ENCODE results near the gene KPNA6. TPM values are rescaled to one million over a fixed set of nuclear protein-coding genes. Genes with fewer than 3 reads are reported as not detected.
A peak's percentile ranks its signal among the peaks of the same experiment; 100 is the strongest.
"Not testable (repeated sequence)": the region's sequence is repeated elsewhere in the genome, so short reads cannot be mapped to it uniquely, and the experiment has no call there.

The KPNA6 gene
- total RNA-seq (10 to 100 TPM; 59.5 to 66.4 TPM), polyA plus RNA-seq (10 to 100 TPM; 26.5 to 31.9 (median 28.3) TPM), total RNA-seq (105 to 156 (median 125) reads per million in 6 experiments)

DNA sequence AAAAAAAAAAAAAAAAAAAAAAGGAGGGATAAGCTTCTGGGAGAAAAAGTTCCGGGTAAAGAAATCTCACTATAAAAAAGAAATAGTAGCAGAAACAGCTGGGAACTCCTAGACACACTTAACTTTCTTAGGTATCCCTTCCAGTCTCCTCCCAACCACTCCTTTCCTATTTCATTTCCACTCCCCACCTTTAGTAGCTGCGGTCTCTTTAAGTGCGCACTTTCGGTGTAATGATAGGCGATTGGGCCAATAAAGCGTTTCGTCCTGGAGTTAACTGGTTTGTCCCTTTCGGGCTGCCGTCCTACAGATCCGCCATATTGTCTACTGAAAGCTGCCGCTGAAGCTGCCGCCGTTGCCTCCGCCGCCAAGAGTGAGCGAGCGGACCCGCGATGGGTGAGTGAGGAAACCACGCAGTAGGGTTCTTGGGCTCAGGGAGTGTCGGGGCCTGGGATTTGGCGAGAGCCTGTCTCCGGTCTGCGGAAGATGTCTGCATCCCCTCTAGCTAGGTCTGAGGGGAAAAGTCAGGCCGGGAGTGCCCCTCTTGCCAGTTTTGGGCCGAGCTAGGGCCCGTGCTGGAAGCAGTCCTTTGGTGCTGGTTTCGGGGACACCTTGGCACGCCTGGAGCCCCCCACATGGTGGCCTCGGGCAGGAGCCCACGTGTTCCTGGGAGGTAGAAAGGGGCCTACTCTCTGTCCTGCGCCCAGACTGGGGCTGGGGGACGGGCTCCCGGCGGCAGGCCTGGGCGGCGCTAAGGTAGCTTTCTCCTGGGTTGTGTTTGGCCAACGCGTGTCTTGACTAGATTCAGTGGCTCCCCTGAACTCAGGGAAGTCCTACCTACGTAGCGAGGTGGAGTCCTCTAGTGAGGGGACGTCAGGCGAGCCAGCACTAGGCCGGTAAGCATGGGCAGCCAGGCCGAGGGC, at the start of gene KPNA6:
KPNA6 (plus strand) TSS at position 315 of the 920 bp plus-strand sequence; CDS start at position 390, 75 bp downstream.
- H3K27ac Mint-ChIP-seq = peak within 1 kb of the TSS; percentile 95 to 99 (median 99)
- DNase-seq = peak; percentile 76 to 97 (median 92)
- peak; percentile 82 to 87 for ATAC-seq
- H3K4me1 Mint-ChIP-seq = peaks cover 14 to 53% (median 44%) of the 10 kb centered on the region in 4 donors
- H3K9me3 Mint-ChIP-seq = no peaks in the 10 kb centered on the region
- POLR2A ChIA-PET = interaction anchor here (0.6 to 6.2 kb wide), 40 partner anchors 10 to 1364 kb away, joined by 3 to 80 read pairs (median 4); partner anchors contain the start of genes BSDC1, IQCC, KHDRBS1 and LCK
- no peaks in the 10 kb centered on the region for H3K27me3 Mint-ChIP-seq
- peak within 1 kb of the TSS; percentile 96 to 100 (median 100) for H3K4me3 Mint-ChIP-seq
- H3K36me3 Mint-ChIP-seq = no peaks in the 10 kb centered on the region

DNA sequence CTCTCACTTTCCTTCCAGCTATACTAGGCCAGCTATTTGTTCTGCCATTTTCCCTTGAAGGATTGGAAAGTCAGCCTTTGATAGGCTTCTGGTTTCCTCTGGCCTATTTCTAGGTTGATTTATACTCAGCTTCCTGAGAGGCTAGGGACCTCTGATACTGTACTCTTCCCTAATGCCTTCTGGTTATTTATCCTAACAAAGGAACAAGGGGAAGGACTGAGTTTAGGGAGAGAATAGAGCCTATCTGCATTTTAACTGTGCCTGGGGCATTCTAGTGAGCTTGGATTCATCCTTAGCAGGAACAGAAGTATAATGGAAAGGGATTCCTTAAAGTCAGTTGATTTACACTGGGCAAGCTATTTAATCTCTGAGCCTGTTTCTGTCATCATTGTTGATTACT, 46.9 kb upstream of the KPNA6 start:
- Mint-ChIP-seq H3K36me3 (peaks cover 0 to 51% (median 4%) of the 10 kb centered on the region in 3 donors), H3K27ac (peak overlapping the region; percentile 33 to 88 (median 70)), H3K9me3 (no peaks in the 10 kb centered on the region), H3K4me1 (peaks cover 2 to 13% (median 2%) of the 10 kb centered on the region in 4 donors), H3K4me3 (no peak overlapping the region), H3K27me3 (no peaks in the 10 kb centered on the region)
- POLR2A ChIA-PET = interaction anchor here (0.6 to 3.2 kb wide), 4 partner anchors 10 to 741 kb away, joined by 4 to 11 read pairs (median 6); partner anchors contain the start of genes MARCKSL1 and TMEM39B
- ATAC-seq (no peak), DNase-seq (no peak)

DNA sequence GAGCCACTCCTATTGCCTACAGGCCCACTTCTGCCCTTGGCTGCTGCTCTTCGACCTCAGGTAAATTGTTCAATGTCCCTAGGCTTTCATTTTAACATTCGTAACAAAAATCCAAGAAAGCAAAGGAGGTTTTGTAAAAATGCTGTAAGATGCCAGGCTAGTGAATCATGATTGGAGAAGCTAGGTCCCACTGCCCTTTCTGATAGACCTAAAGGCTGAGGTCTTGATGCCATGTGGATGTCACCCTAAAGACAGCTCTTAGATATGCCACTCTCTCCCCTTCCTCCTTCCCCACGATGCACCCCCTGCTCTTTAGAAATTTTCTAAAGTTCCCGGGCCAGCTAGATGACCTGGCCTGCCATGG, 45.0 kb upstream of the KPNA6 start:
- Mint-ChIP-seq H3K9me3 (no peaks in the 10 kb centered on the region), H3K27me3 (no peaks in the 10 kb centered on the region), H3K4me3 (no peak overlapping the region), H3K36me3 (peaks cover 0 to 40% (median 4%) of the 10 kb centered on the region in 3 donors), H3K4me1 (peaks cover 3 to 21% (median 13%) of the 10 kb centered on the region in 4 donors), H3K27ac (peak overlapping the region in 9 of 10 donors; percentile 10 to 77 (median 47))
- DNase-seq (no peak), ATAC-seq (no peak)
- POLR2A ChIA-PET = interaction anchor here (1.0 to 3.2 kb wide), 3 partner anchors 9 to 50 kb away, joined by 3 to 11 read pairs (median 3); partner anchors contain the start of genes KPNA6 and TMEM39B

DNA sequence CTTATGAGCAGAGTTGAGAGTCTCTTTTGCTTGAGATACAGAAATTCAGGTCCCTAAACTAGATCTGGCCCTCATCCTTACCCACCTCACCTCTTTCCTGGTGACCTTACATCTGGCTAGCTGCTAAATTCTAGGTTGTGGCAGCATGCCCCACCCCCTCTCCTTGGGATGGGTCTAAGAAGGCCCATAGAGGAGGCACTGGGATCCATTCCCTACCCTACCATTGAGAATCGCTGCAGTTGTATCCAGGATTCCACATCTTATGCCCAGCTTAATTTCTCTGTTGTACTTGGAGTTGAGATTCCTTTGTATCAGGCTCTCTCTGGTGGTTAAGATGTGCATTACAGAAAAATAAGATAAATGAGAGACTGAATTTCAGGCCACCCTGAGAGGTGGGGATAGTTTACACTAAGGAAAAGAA, 44.6 kb upstream of the KPNA6 start:
- POLR2A ChIA-PET = interaction anchor here (0.6 to 3.2 kb wide), 4 partner anchors 9 to 174 kb away, joined by 3 to 11 read pairs (median 4); partner anchors contain the start of genes KPNA6 and TMEM39B
- peaks cover 0 to 36% (median 3%) of the 10 kb centered on the region in 3 donors for H3K36me3 Mint-ChIP-seq
- peaks cover 3 to 21% (median 13%) of the 10 kb centered on the region in 4 donors for H3K4me1 Mint-ChIP-seq
- peak overlapping the region in 9 of 10 donors; percentile 32 to 88 (median 70) for H3K27ac Mint-ChIP-seq
- peak in 3 of 10 donors; percentile 36 to 43 (median 38) for DNase-seq
- H3K27me3 Mint-ChIP-seq = no peaks in the 10 kb centered on the region
- H3K4me3 Mint-ChIP-seq = no peak overlapping the region
- no peaks in the 10 kb centered on the region for H3K9me3 Mint-ChIP-seq
- ATAC-seq = peak; percentile 60 to 62

DNA sequence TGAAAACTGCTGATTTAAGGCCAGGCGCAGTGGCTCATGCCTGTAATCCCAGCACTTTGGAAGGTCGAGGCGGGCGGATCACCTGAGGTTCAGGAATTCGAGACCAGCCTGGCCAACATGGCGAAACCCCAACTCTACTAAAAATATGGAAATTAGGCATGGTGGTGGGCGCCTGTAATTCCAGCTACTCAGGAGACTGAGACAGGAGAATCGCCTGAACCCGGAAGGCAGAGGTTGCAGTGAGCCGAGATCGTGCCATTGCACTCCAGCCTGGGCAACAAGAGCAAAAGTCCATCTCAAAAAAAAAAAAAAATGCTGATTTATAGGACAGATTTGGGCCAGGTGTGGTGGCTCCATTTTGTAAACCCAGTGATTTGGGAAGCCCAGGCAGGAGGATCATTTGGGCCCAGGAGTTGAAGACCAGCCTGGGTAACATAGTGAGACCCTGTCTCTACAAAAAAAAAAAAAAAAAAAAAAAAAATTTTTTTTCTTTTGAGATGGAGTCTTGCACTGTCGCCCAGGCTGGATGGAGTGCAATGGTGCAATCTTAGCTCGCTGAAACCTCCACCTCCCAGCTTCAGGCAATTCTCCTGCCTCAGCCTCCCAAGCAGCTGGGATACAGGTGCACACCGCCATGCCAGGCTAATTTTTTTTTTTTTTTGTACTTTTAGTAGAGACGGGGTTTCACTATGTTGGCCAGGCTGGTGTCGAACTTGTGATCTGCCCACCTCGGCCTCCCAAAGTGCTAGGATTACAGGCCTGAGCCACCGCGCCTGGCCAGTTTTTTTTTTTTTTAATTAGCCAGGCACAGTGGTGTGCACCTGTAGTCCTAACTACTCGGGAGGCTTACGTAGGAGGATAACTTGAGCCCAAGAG, 42.0 kb upstream of the KPNA6 start:
- POLR2A ChIA-PET = interaction anchor here (0.7 kb wide), 2 partner anchors 91 to 252 kb away, joined by 3 read pairs; no protein-coding TSS in a partner anchor
- not testable (repeated sequence) for DNase-seq, H3K27me3 Mint-ChIP-seq, H3K4me3 Mint-ChIP-seq, H3K9me3 Mint-ChIP-seq
- Mint-ChIP-seq H3K36me3 (peaks cover 0 to 11% (median 2%) of the 10 kb centered on the region in 3 donors), H3K4me1 (peaks cover 8 to 21% (median 17%) of the 10 kb centered on the region in 4 donors), H3K27ac (peak overlapping the region in 6 of 10 donors; percentile 14 to 32 (median 25))
- ATAC-seq = peak in 1 of 2 donors; percentile 9

DNA sequence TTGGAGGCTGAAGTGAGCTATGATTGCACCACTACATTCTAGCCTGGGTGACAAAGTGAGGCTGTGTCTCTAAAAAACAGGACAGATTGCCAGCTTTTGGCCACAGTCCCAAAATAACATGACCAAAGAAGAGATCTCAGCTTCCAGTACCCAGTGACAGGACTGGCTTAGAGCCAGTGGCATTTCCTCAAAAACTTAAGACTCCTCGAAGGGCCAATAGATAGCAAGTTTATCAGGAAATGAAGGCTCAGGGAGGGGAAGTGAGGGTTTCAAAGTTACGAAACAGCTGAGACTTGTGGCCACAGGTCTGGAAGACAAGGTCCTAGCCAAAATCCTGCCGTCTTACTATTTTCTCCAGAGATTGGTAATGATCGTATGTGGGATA, 41.4 kb upstream of the KPNA6 start:
- POLR2A ChIA-PET = interaction anchor here (0.7 to 1.0 kb wide), 3 partner anchors 92 to 252 kb away, joined by 3 read pairs; no protein-coding TSS in a partner anchor
- Mint-ChIP-seq H3K4me3 (no peak overlapping the region), H3K27ac (peak overlapping the region in 8 of 10 donors; percentile 6 to 72 (median 29)), H3K36me3 (peaks cover 0 to 4% (median 0%) of the 10 kb centered on the region in 3 donors), H3K9me3 (no peaks in the 10 kb centered on the region), H3K27me3 (no peaks in the 10 kb centered on the region), H3K4me1 (peaks cover 8 to 21% (median 17%) of the 10 kb centered on the region in 4 donors)
- peak; percentile 48 to 51 for ATAC-seq
- DNase-seq = peak in 1 of 10 donors; percentile 4

DNA sequence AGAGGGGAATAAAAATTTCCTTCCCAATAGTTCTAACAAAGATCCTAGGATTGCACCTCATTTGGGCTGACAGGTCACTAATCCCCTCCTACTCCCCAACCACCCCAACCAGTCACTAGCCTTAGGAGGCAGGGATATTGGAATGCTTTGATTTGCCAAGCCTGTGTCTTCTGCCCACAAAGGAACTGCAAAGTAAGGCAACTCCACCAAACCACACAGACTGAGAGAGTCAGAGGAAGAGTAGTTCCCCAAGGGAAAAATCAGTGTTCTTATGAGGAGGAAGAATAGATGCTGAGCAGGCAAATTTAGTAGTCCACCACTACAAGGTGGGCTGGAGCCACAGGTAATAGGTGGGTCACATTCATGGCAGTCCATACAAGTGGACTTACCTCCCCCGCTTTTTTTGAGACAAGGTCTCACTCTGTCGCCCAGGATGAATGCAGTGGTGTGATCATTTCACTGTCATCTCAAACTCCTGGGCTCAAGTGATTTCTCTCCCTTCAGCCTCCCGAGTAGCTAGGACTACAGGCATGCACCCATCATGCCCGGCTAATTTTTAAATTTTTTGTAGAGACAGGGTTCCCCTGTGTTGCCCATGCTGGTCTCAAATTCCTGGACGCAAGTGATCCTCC, 38.8 kb upstream of the KPNA6 start:
- POLR2A ChIA-PET = interaction anchor here (0.7 kb wide), 2 partner anchors 25 to 38 kb away, joined by 3 to 5 read pairs; no protein-coding TSS in a partner anchor
- Mint-ChIP-seq H3K36me3 (no peaks in the 10 kb centered on the region), H3K27me3 (no peaks in the 10 kb centered on the region)

DNA sequence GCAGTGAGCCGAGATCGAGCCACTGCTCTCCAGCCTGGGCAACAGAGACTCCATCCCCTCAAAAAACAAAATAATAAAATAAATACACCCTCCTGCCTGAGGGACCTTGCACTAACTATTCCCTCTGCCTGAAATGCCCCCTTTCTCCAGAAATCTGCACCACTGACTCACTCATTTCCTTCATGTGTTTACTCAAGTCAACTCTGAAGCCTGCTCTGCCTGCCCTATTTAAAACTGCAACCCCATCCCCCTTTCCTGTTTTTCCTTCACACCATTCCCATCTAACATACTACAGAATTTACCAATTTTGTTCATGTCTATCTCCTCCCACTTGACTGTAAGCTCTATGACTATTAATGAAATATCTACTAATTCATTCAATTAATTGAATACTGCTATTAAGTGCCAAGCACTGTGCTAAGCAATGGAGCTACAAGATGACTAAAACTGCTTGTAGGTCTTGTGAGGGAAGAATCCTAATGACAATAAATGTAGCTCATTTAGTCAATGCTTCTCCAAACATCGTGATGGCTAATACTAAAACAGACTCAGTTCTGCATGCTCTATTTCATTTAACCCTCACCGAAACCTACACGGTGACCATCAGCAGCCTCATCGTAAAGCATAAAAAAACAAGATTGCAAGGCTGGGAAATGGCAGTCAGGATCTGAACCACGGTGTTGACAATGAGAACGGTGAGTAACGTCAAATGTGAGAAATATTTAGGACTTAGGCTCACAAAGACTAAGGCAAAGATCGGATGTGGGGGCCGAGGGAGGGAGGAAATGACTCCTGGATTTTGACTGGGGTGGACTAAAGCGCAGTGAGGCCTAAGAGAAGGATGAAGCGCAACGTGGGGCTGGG, 35.9 kb upstream of the KPNA6 start:
- Mint-ChIP-seq H3K9me3 (no peaks in the 10 kb centered on the region), H3K27me3 (no peaks in the 10 kb centered on the region), H3K36me3 (peaks cover 0 to 16% (median 0%) of the 10 kb centered on the region in 3 donors), H3K27ac (peak overlapping the region; percentile 74 to 98 (median 94)), H3K4me1 (peaks cover 24 to 39% (median 35%) of the 10 kb centered on the region in 4 donors), H3K4me3 (peak overlapping the region; percentile 87 to 99 (median 95))
- POLR2A ChIA-PET = interaction anchor here (0.5 to 5.1 kb wide), 24 partner anchors 10 to 579 kb away, joined by 3 to 80 read pairs (median 6); partner anchors contain the start of genes BSDC1, HDAC1, KHDRBS1 and KPNA6
- DNase-seq (no peak), ATAC-seq (no peak)

More for the DNA sequence above, 38.8 kb upstream of the KPNA6 start:
- H3K4me1 Mint-ChIP-seq = peaks cover 20 to 33% (median 31%) of the 10 kb centered on the region in 4 donors
- DNase-seq (no peak), ATAC-seq (no peak)
- H3K9me3 Mint-ChIP-seq = no peaks in the 10 kb centered on the region
- no peak overlapping the region for H3K4me3 Mint-ChIP-seq
- peak overlapping the region in 3 of 10 donors; percentile 27 to 71 (median 48) for H3K27ac Mint-ChIP-seq

DNA sequence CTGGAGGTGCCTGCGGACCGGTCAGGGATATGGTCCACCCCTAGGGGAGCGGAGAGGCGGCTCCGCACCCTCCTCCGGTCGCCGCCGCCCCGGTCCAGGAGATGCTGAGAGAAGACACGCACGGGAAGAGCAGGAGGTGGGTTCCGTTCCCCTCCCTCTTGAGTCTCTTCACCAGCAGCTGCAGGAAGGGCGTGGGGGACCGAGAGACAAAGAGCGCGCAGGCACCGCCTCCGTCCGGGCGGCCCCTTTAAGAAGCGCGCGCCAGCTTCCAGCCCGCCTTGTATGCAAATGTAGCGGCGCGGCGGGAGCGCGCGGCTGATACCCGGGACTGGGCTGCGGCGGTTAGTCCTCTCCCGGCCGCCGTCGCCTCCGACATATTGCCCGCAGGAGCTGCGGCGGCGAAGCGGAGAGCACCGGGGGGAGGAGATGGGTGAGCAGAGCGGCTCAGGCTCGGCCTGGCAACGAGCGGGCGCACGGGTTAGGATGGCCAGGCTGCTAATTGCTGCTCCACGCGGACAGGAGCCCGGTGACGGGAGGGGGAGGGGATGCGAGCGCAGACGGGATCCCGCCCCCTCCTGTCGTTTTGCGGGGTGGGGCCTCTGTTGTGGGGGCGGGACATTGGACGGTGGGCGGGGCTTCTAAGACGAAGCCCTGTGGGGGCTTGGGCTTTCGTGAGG, 35.1 kb upstream of the KPNA6 start, which contains the start of gene TMEM39B:
TMEM39B (plus strand) TSS at position 318 of the 677 bp plus-strand sequence; CDS start at position 427, 109 bp downstream.
- ATAC-seq (peak; percentile 84 to 86), DNase-seq (peak; percentile 89 to 98 (median 92))
- H3K4me1 Mint-ChIP-seq = peaks cover 29 to 45% (median 34%) of the 10 kb centered on the region in 4 donors
- H3K4me3 Mint-ChIP-seq = peak within 1 kb of the TSS; percentile 87 to 99 (median 95)
- peak within 1 kb of the TSS; percentile 74 to 98 (median 94) for H3K27ac Mint-ChIP-seq
- H3K36me3 Mint-ChIP-seq = peaks cover 0 to 24% (median 3%) of the 10 kb centered on the region in 3 donors
- POLR2A ChIA-PET = interaction anchor here (0.5 to 5.1 kb wide), 34 partner anchors 9 to 578 kb away, joined by 3 to 80 read pairs (median 5); partner anchors contain the start of genes BSDC1, HDAC1, KHDRBS1 and KPNA6
- no peaks in the 10 kb centered on the region for H3K27me3 Mint-ChIP-seq
- no peaks in the 10 kb centered on the region for H3K9me3 Mint-ChIP-seq
